Cardiac fibroblast (primary cell): ENCODE data around the gene TBC1D4.

Experiments
- DNase-seq, 2 donors: peaks; one replicate each; pipeline versions ENCODE4 v3.0.0 to v3.0.0-alpha.2; 2010; ENCODE audit warnings: low read depth in 2 of 2
- H3K4me3 ChIP-seq, 2 donors: replicated peaks in 1 of 2; 1 replicate in 1 of 2; 2 replicates in 1 of 2; pipeline ENCODE4 v1.5.1; 2011; ENCODE audit warnings: low read depth in 2 of 2, low read length in 2 of 2, mild to moderate bottlenecking in 2 of 2, moderate library complexity in 1 of 2
- TF ChIP-seq, protein P1 (sequence below): IDR thresholded peaks from one replicate; pipeline ENCODE4 v1.5.1; 2011; ENCODE audit warnings: low read depth, mild to moderate bottlenecking, low read length, inconsistent platforms

TBC1D4 gene

GRCh38 chr13:75467040-75467728 lies 14.8 kb downstream of the TBC1D4 start:
- DNase-seq = no peak
- H3K4me3 ChIP-seq = no peak overlapping the region
- TF ChIP-seq, protein P1, sequence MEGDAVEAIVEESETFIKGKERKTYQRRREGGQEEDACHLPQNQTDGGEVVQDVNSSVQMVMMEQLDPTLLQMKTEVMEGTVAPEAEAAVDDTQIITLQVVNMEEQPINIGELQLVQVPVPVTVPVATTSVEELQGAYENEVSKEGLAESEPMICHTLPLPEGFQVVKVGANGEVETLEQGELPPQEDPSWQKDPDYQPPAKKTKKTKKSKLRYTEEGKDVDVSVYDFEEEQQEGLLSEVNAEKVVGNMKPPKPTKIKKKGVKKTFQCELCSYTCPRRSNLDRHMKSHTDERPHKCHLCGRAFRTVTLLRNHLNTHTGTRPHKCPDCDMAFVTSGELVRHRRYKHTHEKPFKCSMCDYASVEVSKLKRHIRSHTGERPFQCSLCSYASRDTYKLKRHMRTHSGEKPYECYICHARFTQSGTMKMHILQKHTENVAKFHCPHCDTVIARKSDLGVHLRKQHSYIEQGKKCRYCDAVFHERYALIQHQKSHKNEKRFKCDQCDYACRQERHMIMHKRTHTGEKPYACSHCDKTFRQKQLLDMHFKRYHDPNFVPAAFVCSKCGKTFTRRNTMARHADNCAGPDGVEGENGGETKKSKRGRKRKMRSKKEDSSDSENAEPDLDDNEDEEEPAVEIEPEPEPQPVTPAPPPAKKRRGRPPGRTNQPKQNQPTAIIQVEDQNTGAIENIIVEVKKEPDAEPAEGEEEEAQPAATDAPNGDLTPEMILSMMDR = no peak

DNA sequence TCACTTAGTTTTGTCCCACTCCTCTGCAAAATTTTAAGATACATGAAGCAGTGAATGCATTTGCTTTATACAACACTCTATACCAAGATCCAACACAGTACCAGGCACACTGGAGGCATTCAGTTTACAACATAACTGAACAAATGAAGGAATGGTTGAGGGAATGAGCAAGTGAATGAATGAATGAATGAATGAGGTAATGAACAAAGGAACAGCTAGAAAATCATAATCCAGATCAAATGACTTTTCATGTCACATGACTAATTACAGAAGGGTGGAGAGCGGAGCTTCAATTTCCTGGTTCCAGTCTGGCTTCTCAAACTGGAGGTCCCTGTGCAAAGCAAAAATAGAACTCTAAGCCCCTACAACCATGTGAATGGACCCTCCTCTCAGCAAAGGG lies 16.7 kb downstream of the TBC1D4 start:
- TF ChIP-seq, protein P1 = no peak
- H3K4me3 ChIP-seq = no peak overlapping the region
- DNase-seq = no peak

DNA sequence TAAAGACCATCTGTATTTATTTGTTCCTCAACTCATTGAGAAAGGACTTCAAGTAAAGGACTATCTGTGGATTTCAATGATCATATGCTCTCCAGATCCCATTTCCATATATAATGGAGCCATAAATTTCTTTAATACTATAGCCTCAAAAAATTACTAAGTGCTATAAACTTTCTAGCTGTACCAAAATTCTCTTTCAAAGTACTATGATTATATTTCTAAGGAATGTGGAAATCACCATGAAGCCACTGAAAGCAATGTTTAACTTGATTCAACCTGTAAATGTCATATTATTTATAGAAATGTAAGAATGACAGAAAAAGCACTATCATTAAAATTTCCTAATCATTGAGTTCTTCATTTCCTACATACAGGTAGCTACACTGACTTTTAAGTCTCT lies 20.7 kb downstream of the TBC1D4 start:
- TF ChIP-seq, protein P1 = no peak
- no peak overlapping the region for H3K4me3 ChIP-seq

GRCh38 chr13:75460644-75461043 lies 21.3 kb downstream of the TBC1D4 start:
- TF ChIP-seq, protein P1 = no peak
- DNase-seq = no peak
- H3K4me3 ChIP-seq = no peak overlapping the region

More for the DNA sequence above, 20.7 kb downstream of the TBC1D4 start:
- no peak for DNase-seq

GRCh38 chr13:75458696-75459422 lies 23.1 kb downstream of the TBC1D4 start:
- DNase-seq = peak in 1 of 2 donors; percentile 24
- TF ChIP-seq, protein P1 = no peak
- H3K4me3 ChIP-seq = no peak overlapping the region

DNA sequence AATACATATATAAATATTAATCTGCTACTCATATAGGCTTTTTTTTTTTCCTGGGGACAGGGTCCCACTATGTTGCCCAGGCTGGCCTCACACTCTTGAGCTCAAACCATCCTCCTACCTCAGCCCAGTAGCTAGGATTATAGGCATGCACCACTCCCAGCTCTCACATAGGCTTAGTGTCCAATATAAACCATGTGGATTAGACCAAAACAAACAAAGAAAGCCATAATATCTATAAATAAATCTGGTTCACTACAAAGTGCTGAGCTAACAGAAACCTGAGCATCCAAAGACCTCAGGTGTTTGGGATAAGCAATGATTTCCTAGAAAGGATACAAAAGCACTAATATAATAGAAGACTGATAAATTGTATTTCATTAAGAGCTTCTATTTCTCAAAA lies 26.0 kb downstream of the TBC1D4 start:
- TF ChIP-seq, protein P1 = no peak
- H3K4me3 ChIP-seq = no peak overlapping the region
- DNase-seq = no peak
